ENCODE data around the gene ACTR8.

- TF ChIP-seq CTCF (IDR thresholded peaks at IDR 0.05) (no peak), POLR2A (IDR thresholded peaks at IDR 0.05) (no peak), EP300 (IDR thresholded peaks at IDR 0.05) (no peak)
Observed at GRCh38 chr3:53859178-53859577, 22.8 kb downstream of the ACTR8 start.
